Esophagus squamous epithelium (tissue), 4 donors: ENCODE results near the gene SPPL2B.

Source experiments
- CTCF ChIP-seq, 6 experiments: fragments of 450-650 bp in 4 of 6; fragments of 200-600 bp in 2 of 6; sonication (generic) in 2 of 6; IDR thresholded peaks; one replicate each; pipeline ENCODE4 v1.5.1; 2016 to 2019; ENCODE audit warnings: antibody characterized with exemption in 6 of 6, mild to moderate bottlenecking in 4 of 6, moderate library complexity in 4 of 6
- POLR2A ChIP-seq, 4 donors: fragments of 450-650 bp; IDR thresholded peaks; one replicate each; pipeline ENCODE4 v1.6.1; 2017; ENCODE audit warnings: antibody characterized with exemption in 4 of 4, mild to moderate bottlenecking in 4 of 4, moderate library complexity in 3 of 4

GRCh38 chr19:2394442-2395292, 66.2 kb downstream of the SPPL2B start:
- no peak for TF ChIP-seq CTCF (IDR thresholded peaks at IDR 0.05)
- TF ChIP-seq POLR2A (IDR thresholded peaks at IDR 0.05): no peak
